GM19467 (cell line): ENCODE data around the gene SPX.

Experiments used
- ATAC-seq: cut with Tn5 transposase; IDR thresholded peaks from one replicate; pipeline ENCODE4 v1.9.1; 2021; ENCODE audit warnings: mild to moderate bottlenecking, moderate library complexity; ENCODE audit not compliant: unreplicated experiment

SPX gene, protein sequence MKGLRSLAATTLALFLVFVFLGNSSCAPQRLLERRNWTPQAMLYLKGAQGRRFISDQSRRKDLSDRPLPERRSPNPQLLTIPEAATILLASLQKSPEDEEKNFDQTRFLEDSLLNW

DNA sequence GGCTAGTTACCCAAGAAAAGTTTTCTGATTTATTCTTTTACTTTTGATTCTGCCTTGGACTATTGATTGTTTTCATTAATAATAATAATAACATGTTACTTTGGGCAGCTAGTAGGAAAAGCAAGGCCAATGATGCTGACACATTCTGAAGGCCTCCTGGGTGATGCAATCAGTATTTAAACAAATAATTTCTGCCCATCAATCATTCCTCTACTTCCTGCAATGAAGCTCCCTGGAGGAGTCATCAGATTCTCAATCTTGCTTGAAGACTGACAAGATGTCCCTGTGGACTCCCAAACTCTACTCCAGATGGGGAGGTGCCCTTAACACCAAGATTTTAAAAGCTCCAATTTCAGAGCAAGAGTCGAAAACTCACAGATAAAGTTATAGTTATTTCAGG is at the start of gene SPX:
SPX (plus strand) TSS at position 244 of the 400 bp plus-strand sequence. CDS start 177 bp downstream, outside the sequence.
- no peak for ATAC-seq

DNA sequence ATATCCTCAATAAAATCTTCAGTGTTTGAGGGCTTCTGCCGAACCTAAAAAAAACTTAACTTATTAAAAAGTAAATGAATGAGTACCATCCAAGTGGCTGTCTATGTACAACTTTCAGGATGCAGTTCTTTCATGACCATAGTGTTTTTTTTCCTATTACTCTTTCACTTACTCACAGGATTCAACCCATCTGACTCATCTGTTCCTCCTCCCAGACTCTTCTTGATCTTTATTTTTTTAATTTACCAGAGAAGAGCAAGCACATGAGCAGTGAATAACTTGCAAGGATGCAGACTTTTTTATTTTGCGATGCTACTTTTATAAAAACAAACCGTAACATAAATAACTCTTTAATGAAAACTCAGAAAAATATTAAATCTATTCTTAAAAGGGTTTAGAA is 49.1 kb upstream of the SPX start:
- ATAC-seq = no peak

DNA sequence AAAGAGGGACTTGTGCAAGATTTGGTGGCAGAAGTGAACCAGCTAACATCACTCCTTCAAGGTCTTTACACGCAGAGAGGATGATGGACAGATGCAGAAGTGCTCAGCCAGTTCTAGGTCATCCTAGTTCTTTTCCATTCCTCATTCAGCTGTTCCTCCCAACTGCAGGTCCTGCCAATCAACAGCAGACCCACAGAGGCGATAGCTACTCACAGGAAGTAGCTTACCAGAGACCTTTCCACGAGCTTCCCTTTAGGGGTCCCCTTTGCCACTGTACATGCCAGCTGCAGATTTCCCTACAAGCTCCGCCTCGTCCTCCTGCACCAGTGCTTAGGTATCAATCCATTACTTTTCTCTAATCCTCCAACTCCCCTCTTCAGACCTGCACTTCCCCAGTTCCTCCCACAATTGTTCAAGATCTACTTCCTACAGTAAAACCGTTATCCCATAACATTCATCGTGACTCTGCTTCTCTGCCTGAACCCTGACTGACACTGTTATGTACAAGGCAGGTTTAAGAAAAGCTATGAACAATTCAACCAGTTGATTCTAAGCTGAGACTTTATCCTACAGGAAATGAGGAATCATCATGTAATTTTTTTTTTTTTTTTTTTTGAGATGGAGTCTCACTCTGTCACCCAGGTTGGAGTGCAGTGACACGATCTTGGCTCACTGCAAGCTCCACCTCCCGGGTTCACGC is 47.2 kb upstream of the SPX start:
- no peak for ATAC-seq

DNA sequence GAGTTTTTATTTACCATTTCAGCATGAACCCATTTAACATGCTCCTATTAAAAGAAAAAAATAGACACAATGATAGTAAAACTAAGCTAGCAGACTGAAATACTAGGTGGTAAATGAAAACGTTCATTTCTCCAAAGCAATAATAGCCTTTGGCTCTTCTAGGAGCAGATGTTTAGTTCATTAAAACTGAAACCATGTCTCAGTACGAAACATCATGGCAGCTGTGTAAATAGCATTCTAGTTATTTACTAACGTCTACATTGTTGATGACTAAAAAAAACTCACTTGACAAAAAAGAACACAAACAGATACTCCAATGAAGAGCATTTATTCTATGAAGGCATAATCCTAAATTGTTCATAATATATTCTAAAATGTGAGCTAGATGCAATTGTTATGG is 42.6 kb upstream of the SPX start:
- no peak for ATAC-seq

DNA sequence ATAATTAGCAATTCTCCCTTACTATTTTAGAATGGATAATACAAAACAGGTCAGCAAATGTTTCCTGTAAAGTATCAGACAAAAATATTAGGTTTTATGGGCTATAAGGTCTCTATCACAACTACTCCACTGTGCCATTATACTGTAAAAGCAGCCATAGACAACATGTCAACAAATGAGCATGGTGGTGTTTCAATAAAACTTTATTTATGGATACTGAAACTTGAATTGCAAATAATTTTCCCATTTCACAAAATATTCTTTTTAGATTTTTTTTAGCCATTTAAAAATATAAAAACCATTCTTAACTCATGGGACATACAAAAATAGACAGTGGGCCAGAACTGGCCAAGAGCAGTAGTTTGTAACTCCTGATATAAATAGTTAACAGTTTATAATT is 40.1 kb upstream of the SPX start:
- no peak for ATAC-seq

DNA sequence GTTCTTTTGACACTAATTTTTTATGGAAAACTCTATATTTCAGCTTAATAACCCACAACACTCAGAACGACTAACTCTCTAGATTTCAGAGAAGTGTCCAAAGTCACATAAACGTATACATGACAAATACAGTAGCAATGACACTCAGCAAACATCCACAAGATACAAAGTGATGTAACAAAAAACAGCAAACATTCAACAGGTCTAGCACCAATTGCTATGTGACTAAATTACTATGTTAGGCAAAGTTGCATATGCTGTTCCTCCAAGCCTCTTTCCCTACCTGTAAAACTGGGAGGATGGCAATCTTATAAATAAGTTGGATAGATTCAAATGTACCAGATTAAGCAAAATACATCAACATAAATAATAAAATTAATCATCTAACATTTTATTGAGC is 26.3 kb upstream of the SPX start:
- no peak for ATAC-seq

DNA sequence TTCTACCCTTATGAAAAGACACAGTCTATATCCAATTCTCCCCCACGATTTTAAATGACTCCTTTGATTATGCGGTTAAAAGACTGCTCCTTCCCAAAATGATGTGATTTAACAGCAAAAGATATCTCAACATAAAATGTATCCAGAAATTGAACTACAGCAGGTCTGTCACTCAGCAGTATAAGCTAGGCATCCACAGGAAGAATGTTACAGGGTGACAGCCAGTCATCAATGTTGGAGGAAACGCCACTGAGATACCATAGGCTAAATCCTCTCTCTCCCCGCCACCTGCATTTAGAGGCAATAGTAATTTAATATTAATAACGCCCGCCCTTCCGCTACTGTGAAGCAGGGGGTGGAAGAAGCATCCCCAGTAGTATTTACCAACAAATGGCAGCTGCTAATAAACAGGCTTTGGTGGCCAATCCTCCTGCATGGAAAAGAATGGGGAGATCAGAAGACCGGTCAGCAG is 25.3 kb upstream of the SPX start:
- peak; percentile 4 for ATAC-seq

DNA sequence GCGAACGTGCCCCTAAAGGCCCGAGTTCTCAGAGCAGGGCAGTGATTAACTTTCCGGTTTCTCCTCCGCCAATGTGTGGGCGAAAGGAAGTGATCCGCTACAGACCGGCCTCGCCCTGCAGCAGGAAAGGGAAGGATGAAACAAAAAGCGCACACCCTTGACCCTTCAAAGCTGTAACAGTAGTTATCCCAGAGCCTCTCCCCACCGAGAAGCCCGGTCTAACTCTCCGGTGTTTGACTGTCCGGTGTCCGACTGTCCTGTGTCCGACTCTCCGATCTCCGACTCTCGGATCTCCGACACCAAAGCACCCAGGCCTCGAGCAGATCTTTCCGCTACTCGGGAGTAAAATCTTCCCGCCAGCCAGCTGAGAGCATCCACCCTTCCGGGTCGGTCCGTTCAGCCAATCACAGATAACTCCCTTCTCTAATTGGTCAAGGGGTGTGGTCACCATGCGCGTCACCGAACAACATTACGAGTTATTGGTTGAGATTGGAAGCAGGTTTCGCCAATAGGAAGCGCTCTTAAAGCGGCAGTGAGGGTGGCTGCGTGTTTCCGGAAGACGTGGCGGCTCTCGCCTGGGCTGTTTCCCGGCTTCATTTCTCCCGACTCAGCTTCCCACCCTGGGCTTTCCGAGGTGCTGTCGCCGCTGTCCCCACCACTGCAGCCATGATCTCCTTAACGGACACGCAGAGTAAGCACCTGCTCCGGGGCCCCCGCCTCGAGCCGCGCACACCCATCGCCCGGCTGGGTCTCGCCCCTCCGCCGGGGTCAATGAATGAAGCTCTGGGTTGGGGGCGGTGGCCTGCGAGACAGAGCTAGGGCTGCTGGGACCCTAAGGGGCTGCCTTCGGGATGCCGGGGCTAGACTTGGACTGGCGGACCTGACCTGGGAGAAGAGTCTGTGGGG is 24.6 kb upstream of the SPX start, which contains the start of the genes GOLT1B and RECQL:
GOLT1B (plus strand) TSS at position 532 of the 906 bp plus-strand sequence; CDS start at position 667, 135 bp downstream.
RECQL (minus strand) TSS at position 378 of the 906 bp plus-strand sequence. CDS start 2,065 bp downstream, outside the sequence.
- peak; percentile 98 for ATAC-seq

DNA sequence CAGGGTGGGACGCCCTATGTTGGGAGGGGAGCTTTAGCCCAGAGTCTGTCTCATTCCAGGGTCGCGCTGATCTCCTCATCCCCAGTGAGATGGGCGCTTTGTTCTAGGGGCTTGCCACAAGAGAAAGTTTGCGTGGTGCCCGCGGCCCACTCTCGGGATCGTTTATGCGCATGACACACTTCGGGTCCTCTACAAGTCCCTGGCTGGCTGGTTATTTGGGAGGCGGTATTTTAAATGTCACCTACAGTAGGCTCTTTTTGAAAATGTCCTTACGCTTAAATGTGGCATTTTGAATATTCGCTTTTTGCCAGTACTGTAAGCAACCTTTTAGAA is 24.0 kb upstream of the SPX start:
- ATAC-seq = no peak

DNA sequence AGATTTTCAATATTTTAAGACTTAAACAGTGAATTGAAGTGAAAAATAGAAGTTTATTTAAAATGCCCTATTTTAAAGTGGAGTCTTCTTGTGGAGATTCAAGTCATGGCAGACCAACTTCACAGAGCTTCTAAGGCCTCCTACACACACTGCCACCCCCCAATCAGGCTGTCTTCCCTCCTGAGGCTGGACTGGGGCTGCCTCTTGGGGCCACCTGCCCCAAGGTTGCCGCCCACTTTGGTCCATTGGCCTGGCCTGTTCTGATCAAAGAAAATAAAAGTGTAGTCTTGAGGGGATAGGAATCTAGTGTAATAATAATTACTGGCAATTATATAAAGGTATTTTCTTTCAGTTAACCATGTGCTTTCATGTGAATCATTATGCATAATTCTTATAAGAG is 23.2 kb upstream of the SPX start:
- ATAC-seq = no peak

DNA sequence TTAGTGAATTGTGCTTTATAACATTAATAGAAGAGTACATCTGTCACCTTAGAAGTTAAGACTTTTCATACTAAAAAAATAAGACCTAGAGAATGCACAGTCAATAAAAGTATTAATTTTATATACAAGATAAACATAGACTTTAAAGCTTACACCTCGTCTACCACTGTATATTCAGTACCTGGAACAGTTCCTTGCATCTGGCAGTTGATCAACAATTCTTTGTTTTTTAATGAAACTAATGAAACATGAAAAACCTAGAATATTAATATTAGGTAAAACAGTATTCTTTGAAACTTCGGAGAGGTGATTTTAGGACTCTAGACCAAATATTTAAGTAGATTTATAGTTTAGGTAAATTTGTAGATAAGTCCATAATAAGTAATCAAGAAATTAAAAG is 20.2 kb upstream of the SPX start:
- ATAC-seq = no peak

DNA sequence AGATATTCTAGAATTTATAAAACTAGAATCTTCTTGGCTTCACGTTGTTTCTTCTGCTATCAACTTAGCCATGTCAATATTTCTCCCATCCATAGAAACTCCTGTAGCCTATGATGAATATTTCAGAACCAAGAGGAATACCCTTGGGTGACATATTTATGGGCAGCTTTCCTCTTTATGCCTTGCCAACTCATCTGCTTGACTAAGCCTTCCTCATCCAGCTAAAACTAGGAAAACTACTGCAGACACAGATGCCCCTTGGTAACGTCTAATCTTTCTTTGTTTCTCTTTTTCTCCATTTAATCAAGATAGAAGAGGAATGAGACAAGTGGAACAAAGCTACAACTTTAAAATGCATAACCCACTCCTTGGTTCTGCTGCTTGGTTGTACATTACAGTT is 18.2 kb upstream of the SPX start:
- ATAC-seq = no peak

DNA sequence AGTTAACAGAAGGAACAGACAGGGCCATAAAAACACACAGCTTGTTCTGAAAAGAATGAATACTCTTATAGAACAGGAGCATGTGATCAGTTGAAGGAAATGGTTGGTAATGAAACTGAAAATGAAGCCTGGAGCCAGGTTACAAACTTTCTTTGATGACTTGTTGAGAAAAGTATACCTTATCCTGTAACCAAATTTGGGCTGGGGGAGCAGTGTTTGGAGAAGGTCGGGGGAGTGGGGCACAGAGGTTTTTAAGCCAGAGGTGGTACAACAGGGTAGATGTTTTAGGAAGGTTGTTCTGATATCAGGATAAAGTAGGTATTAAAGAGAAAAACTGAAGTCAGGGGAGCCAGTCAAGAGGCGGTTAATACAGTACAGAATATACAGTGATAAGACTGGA is 16.3 kb upstream of the SPX start:
- ATAC-seq = peak; percentile 93

DNA sequence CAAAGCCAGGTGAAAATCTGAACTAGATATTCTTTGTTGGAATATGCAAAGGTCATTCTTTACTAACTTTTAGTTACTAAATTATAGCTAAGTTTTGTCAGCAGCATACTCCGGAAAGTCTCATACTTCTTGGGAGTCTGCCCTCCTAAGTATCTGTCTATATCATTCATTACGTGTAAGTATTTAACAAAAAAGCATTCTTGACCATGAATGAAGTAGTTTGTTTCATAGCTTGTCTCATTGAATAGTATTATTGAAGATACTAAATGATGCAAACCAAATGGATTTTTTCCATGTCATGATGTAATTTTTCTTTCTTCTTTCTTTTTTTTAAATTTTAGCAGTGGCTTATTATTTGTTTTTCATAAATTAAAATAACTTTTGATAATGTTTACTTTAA is 9.8 kb upstream of the SPX start:
- no peak for ATAC-seq

DNA sequence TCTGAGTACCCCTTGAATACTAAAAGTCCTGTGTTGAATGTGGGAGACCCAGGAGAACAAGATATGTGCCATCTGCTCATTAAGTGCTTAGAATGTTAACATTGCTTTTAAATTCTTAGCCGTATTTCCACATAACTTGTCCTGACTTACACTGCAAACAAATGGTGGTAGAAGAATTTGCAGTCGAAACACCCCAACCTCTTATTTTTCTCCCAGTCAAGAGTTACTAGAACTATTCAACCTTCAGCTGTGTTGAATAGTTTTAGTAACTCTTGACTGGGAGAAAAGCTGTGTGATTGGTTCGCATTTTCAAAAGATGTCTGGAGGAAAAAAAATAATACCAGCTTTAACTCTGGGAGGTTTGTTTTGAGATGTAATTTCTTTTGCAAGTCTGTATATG is 7.6 kb upstream of the SPX start:
- ATAC-seq = no peak

DNA sequence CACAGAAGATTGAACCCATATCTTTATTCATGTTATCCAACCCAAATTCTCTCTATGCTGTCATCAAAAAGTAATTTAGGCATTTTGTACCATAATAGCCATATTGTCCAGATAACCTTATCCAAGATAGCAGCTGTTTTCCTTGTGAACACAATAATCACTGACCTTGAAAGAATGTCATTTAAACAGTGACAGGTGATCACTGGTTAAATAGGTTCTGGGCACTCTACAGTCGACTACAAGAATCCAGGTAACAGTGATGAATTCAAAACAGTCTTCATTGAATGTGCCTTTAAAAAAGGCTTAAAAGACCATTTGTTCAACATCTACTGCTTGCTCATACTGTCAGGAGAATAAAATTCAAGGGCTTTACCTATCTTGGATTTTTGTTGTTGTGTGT is 4.6 kb upstream of the SPX start:
- ATAC-seq = no peak

DNA sequence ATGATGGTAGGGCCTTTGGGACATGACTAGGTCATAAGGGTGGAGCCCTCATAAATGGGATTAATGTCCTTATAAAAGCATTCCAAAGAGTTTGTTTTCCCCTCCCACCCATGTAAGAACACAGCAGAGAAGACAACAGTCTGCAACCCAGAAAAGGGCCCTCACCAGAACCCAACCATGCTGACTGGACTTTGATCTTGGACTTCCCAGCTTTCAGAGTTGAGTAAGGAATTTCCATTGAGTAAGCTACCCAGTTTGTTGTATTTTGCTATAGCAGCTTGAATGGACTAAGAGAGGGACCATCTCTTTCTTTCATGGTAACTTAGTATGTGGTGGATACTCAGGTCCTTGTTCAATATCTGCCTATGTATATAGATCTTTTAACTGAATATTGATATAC is 2.9 kb upstream of the SPX start:
- no peak for ATAC-seq

DNA sequence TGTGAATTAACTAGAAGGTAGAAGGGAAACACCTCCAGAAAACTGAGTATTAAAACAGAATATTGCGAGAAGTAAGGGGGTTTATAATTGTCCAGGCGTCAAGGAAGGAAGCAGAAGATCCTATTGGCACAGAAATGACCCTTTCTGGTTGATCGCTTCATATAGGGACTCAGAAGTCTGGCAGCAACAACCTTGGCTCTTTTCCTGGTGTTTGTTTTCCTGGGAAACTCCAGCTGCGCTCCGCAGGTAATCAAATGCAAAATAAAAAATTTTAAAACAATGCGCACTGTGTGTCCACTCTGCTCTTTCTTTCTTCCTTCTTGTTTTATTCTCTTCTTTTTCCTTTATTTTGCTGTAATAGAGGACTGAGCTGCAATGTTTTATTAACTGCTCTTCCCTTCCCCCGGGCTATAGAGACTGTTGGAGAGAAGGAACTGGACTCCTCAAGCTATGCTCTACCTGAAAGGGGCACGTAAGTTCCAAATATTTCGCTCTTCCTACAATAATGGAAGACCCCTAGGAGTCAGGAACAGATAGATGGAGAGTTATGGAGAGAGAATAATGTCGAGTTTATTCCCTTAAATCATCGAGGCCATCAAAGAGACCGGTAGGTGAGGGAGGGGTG is 737 bp downstream of the SPX start:
- ATAC-seq = no peak

DNA sequence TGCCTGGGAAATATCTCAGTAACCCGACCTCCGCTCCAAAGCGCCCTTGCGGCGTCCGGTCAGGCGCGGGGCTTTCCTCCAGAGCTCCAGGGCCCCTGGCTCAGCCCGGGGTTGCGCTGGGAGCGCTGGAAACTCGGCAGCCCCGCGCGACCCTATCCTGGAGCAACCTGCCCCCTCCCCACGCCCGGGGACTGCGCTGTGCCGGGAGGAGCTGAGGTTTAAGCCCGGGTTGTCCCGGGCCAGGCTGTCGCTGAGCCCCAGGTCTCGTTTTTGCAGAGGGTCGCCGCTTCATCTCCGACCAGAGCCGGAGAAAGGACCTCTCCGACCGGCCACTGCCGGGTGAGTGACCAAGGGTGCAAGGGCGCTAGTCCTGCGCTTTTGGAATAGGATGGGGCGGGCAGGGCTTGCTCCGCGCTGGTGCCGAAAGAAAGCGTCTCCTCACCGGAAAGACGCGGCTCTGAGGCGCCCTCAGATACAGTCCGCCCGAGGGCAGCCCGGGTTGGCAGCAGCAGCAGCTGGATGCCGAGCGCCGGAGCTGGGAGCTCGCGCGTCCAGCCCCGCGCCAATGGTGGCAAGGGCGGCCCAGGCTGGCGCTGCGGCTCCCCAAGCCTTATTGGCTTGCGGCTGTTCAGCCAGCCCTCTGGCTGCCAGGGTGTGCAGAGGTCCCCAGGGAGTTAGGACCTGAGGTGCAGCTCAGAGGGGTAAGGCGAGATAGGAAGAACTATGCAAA is 1.5 kb downstream of the SPX start:
- ATAC-seq = peak; percentile 98

DNA sequence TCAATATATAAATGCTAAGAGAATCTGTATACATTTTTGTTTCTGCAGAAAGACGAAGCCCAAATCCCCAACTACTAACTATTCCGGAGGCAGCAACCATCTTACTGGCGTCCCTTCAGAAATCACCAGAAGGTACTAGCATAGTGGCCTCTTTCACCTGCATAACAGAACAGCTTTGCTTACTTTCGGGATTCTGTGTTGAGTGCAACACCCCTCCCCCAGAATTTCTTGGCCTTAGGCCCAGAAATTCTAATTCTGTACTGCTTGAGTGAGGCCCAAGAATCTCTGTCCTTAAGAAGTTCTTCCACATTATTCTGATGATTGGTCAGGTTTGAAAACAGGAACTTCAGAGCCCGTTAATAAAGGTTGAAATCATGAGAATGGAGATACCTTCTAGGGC is 2.9 kb downstream of the SPX start:
- ATAC-seq = no peak

DNA sequence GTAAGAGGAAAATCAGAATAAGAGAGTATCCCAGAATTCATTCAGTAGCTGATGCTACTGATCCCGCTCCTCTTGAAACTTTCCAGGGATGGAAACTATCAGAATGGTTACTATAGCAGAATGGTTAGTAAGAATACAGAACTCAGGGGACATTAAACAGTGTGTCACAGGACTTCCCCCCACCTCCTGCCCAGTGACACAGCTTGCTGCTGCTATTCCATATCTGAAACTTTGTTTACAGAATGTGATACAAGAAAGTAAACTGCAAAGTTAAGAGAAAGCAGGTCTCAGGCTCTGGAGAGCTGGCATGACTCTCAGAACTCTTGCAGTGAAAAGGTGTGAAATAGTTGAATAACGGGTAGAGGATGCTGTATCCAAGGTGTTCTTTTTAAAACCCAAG is 3.4 kb downstream of the SPX start:
- no peak for ATAC-seq
